HCT116 (cell line): Measurements from ENCODE around the gene KRT222.

Source experiments
- ATF3 ChIP-seq: IDR thresholded peaks from 2 replicates; pipeline ENCODE4 v1.6.1; 2012
- CTCF ChIP-seq, 3 experiments: fragments of 200-600 bp in 1 of 3; sonication (generic) in 1 of 3; IDR thresholded peaks in 2 of 3; conservative IDR thresholded peaks in 1 of 3; 2 replicates each; pipeline ENCODE4 v1.5.1; 2012 to 2017; ENCODE audit warnings: low read depth in 2 of 3, low read length in 2 of 3, antibody characterized with exemption in 1 of 3, borderline replicate concordance in 1 of 3, control low read depth in 1 of 3, mild to moderate bottlenecking in 1 of 3, mixed read lengths in 1 of 3, mixed run types in 1 of 3, moderate library complexity in 1 of 3; ENCODE audit not compliant: insufficient read depth in 1 of 3
- RAD21 ChIP-seq: IDR thresholded peaks from 2 replicates; pipeline ENCODE4 v1.6.1; 2012; ENCODE audit warnings: low read depth, mild to moderate bottlenecking
- SP1 ChIP-seq: IDR thresholded peaks from 2 replicates; pipeline ENCODE4 v1.6.1; 2012; ENCODE audit warnings: low read depth
- YY1 ChIP-seq: IDR thresholded peaks from 2 replicates; pipeline ENCODE4 v1.6.1; 2011; ENCODE audit warnings: low read length, low read depth, moderate library complexity, mild to moderate bottlenecking; ENCODE audit not compliant: insufficient replicate concordance; ENCODE audit errors: extremely low read depth

- no peak for TF ChIP-seq SP1
- TF ChIP-seq ATF3 = no peak
- no peak for TF ChIP-seq CTCF (IDR thresholded peaks at IDR 0.05 in 2 of 3, conservative IDR thresholded peaks at IDR 0.05 in 1 of 3; ENCODE audit: borderline replicate concordance in 1 of 3, insufficient read depth in 1 of 3, low read depth in 2 of 3, low read length in 2 of 3)
- TF ChIP-seq YY1 = no peak
- no peak for TF ChIP-seq RAD21
Measured at GRCh38 chr17:40699371-40699770, 34.4 kb upstream of the KRT222 start.
